Skeletal muscle satellite cell (primary cell): ENCODE data around the gene PIF1.
A peak's percentile ranks its signal among the peaks of the same experiment; 100 is the strongest.
"Not testable (repeated sequence)": the region's sequence is repeated elsewhere in the genome, so short reads cannot be mapped to it uniquely, and the experiment has no call there.

ENCODE experiments used
- H3K27me3 ChIP-seq: 2 replicates; pipeline ENCODE4 v1.7.0; 2013; ENCODE audit warnings: low read length; ENCODE audit not compliant: control insufficient read depth, insufficient read depth
- H3K36me3 ChIP-seq: 2 replicates; pipeline ENCODE4 v1.7.0; 2013; ENCODE audit warnings: mild to moderate bottlenecking, control low read depth, low read length; ENCODE audit not compliant: insufficient read depth
- H3K4me1 ChIP-seq: 2 replicates; pipeline ENCODE4 v1.7.0; 2013; ENCODE audit warnings: low read length; ENCODE audit not compliant: control insufficient read depth, insufficient read depth
- H3K4me2 ChIP-seq: 2 replicates; pipeline ENCODE4 v1.7.0; 2013; ENCODE audit warnings: mild to moderate bottlenecking, low read length
- H3K4me3 ChIP-seq: 2 replicates; pipeline ENCODE4 v1.7.0; 2013; ENCODE audit warnings: low read length
- H3K9ac ChIP-seq: 2 replicates; pipeline ENCODE4 v1.7.0; 2013; ENCODE audit warnings: mild to moderate bottlenecking, low read depth, low read length, moderate library complexity
- H3K9me3 ChIP-seq: replicated peaks from 2 replicates; pipeline ENCODE4 v1.7.0; 2013; ENCODE audit warnings: mild to moderate bottlenecking, control low read depth, low read length

The PIF1 gene

GRCh38 chr15:64833690-64834089, 8.2 kb upstream of the PIF1 start:
- Histone ChIP-seq H3K4me1 (peaks cover 9% of the 10 kb centered on the region), H3K4me2 (no peak overlapping the region), H3K36me3 (no peaks in the 10 kb centered on the region)

GRCh38 chr15:64828985-64829384, 3.5 kb upstream of the PIF1 start:
- no peaks in the 10 kb centered on the region for H3K27me3 ChIP-seq
- peaks cover 10% of the 10 kb centered on the region for H3K4me1 ChIP-seq
- no peak overlapping the region for H3K9ac ChIP-seq
- H3K9me3 ChIP-seq = no peaks in the 10 kb centered on the region
- H3K4me3 ChIP-seq = no peak overlapping the region
- no peaks in the 10 kb centered on the region for H3K36me3 ChIP-seq
- H3K4me2 ChIP-seq = no peak overlapping the region

More at GRCh38 chr15:64833690-64834089, 8.2 kb upstream of the PIF1 start:
- no peak overlapping the region for H3K9ac ChIP-seq
- H3K4me3 ChIP-seq = no peak overlapping the region
- no peaks in the 10 kb centered on the region for H3K9me3 ChIP-seq
- H3K27me3 ChIP-seq = no peaks in the 10 kb centered on the region

GRCh38 chr15:64824929-64825430, 467 bp downstream of the PIF1 start:
- Histone ChIP-seq H3K4me2 (peak overlapping the region; percentile 92), H3K9ac (peak overlapping the region; percentile 82), H3K9me3 (no peaks in the 10 kb centered on the region), H3K36me3 (peaks cover 9% of the 10 kb centered on the region), H3K27me3 (no peaks in the 10 kb centered on the region), H3K4me1 (peaks cover 15% of the 10 kb centered on the region), H3K4me3 (peak overlapping the region; percentile 72)

- Histone ChIP-seq H3K4me2 (no peak overlapping the region), H3K9me3 (no peaks in the 10 kb centered on the region), H3K4me1 (no peaks in the 10 kb centered on the region), H3K9ac (no peak overlapping the region), H3K27me3 (no peaks in the 10 kb centered on the region), H3K36me3 (peaks cover 31% of the 10 kb centered on the region), H3K4me3 (no peak overlapping the region)
Measured at GRCh38 chr15:64816452-64816851, 9.0 kb downstream of the PIF1 start.

GRCh38 chr15:64814965-64815364, 10.5 kb downstream of the PIF1 start:
- H3K4me1 ChIP-seq, H3K4me3 ChIP-seq: not testable (repeated sequence)
- peaks cover 22% of the 10 kb centered on the region for H3K36me3 ChIP-seq

GRCh38 chr15:64814283-64814682, 11.2 kb downstream of the PIF1 start:
- H3K36me3 ChIP-seq = peaks cover 19% of the 10 kb centered on the region
- H3K4me1 ChIP-seq, H3K27me3 ChIP-seq, H3K9ac ChIP-seq, H3K4me3 ChIP-seq, H3K4me2 ChIP-seq, H3K9me3 ChIP-seq: not testable (repeated sequence)

More at GRCh38 chr15:64814965-64815364, 10.5 kb downstream of the PIF1 start:
- not testable (repeated sequence) for H3K9me3 ChIP-seq, H3K4me2 ChIP-seq, H3K9ac ChIP-seq, H3K27me3 ChIP-seq

GRCh38 chr15:64813075-64813474, 12.4 kb downstream of the PIF1 start:
- Histone ChIP-seq H3K27me3 (peaks cover 7% of the 10 kb centered on the region), H3K4me1 (no peaks in the 10 kb centered on the region), H3K4me3 (no peak overlapping the region), H3K9me3 (no peaks in the 10 kb centered on the region), H3K9ac (no peak overlapping the region), H3K4me2 (no peak overlapping the region), H3K36me3 (peaks cover 11% of the 10 kb centered on the region)

- no peaks in the 10 kb centered on the region for H3K9me3 ChIP-seq
- H3K27me3 ChIP-seq = peaks cover 7% of the 10 kb centered on the region
- H3K4me2 ChIP-seq = no peak overlapping the region
- H3K9ac ChIP-seq = no peak overlapping the region
- H3K4me3 ChIP-seq = no peak overlapping the region
- H3K4me1 ChIP-seq = no peaks in the 10 kb centered on the region
- H3K36me3 ChIP-seq = peaks cover 5% of the 10 kb centered on the region
Measured at GRCh38 chr15:64810497-64811326, 14.7 kb downstream of the PIF1 start.

- no peaks in the 10 kb centered on the region for H3K36me3 ChIP-seq
- H3K9me3 ChIP-seq = no peaks in the 10 kb centered on the region
- H3K4me2 ChIP-seq = no peak overlapping the region
- peaks cover 7% of the 10 kb centered on the region for H3K27me3 ChIP-seq
- H3K4me1 ChIP-seq = no peaks in the 10 kb centered on the region
- no peak overlapping the region for H3K4me3 ChIP-seq
- H3K9ac ChIP-seq = no peak overlapping the region
Measured at GRCh38 chr15:64809649-64810496, 15.6 kb downstream of the PIF1 start.

- Histone ChIP-seq H3K27me3 (peaks cover 13% of the 10 kb centered on the region), H3K4me1 (no peaks in the 10 kb centered on the region), H3K4me2 (no peak overlapping the region), H3K4me3 (no peak overlapping the region), H3K9me3 (no peaks in the 10 kb centered on the region), H3K9ac (no peak overlapping the region), H3K36me3 (no peaks in the 10 kb centered on the region)
Measured at GRCh38 chr15:64808785-64809453, 16.5 kb downstream of the PIF1 start.

- no peak overlapping the region for H3K4me3 ChIP-seq
- H3K4me2 ChIP-seq = no peak overlapping the region
- H3K9me3 ChIP-seq = no peaks in the 10 kb centered on the region
- peaks cover 13% of the 10 kb centered on the region for H3K27me3 ChIP-seq
- no peak overlapping the region for H3K9ac ChIP-seq
- no peaks in the 10 kb centered on the region for H3K4me1 ChIP-seq
- H3K36me3 ChIP-seq = no peaks in the 10 kb centered on the region
Measured at GRCh38 chr15:64807751-64808222, 17.7 kb downstream of the PIF1 start.
